H9 (cell line): Measurements from ENCODE around the gene PRKCD. TPM values are rescaled to one million over a fixed set of nuclear protein-coding genes. Genes with fewer than 3 reads are reported as not detected.
A peak's percentile ranks its signal among the peaks of the same experiment; 100 is the strongest.

ENCODE experiments used
- DNase-seq: peaks from one replicate; pipeline ENCODE4 v3.0.0-alpha.2; 2017
- H2AFZ ChIP-seq: one replicate; pipeline ENCODE4 v1.6.1; 2013; ENCODE audit warnings: mild to moderate bottlenecking, low read length, control low read depth, moderate library complexity
- H2AK5ac ChIP-seq: 2 replicates; pipeline ENCODE4 v1.6.1; 2013; ENCODE audit warnings: low read length, control low read depth, mixed read lengths; ENCODE audit not compliant: insufficient read length
- H2BK120ac ChIP-seq: one replicate; pipeline ENCODE4 v1.6.1; 2013; ENCODE audit warnings: low read depth, mild to moderate bottlenecking, low read length, control low read depth, inconsistent platforms; ENCODE audit not compliant: poor library complexity, severe bottlenecking
- H2BK12ac ChIP-seq: 2 replicates; pipeline ENCODE4 v1.6.1; 2013; ENCODE audit warnings: low read length, control low read depth, mixed read lengths, low read depth; ENCODE audit not compliant: insufficient read length
- H2BK15ac ChIP-seq: 2 replicates; pipeline ENCODE4 v1.6.1; 2013; ENCODE audit warnings: low read depth, low read length, control low read depth
- H2BK20ac ChIP-seq: one replicate; pipeline ENCODE4 v1.6.1; 2013; ENCODE audit warnings: low read depth, mild to moderate bottlenecking, low read length, control low read depth, inconsistent platforms; ENCODE audit not compliant: poor library complexity, severe bottlenecking
- H2BK5ac ChIP-seq: 2 replicates; pipeline ENCODE4 v1.6.1; 2013; ENCODE audit warnings: low read length, control low read depth, mixed read lengths; ENCODE audit not compliant: insufficient read length
- H3K14ac ChIP-seq: 2 replicates; pipeline ENCODE4 v1.6.1; 2013; ENCODE audit warnings: low read length, control low read depth; ENCODE audit not compliant: insufficient read depth
- H3K18ac ChIP-seq: 2 replicates; pipeline ENCODE4 v1.6.1; 2013; ENCODE audit warnings: low read depth, mild to moderate bottlenecking, mixed read lengths, low read length, control low read depth; ENCODE audit not compliant: insufficient read length
- H3K23ac ChIP-seq: 2 replicates; pipeline ENCODE4 v1.6.1; 2013; ENCODE audit warnings: low read length, control low read depth, mixed read lengths, low read depth; ENCODE audit not compliant: insufficient read length
- H3K23me2 ChIP-seq: 2 replicates; pipeline ENCODE4 v1.6.1; 2013; ENCODE audit warnings: low read depth, mild to moderate bottlenecking, mixed read lengths, low read length, control low read depth; ENCODE audit not compliant: insufficient read length, poor library complexity, severe bottlenecking
- H3K27ac ChIP-seq: 2 replicates; pipeline ENCODE4 v1.5.1; 2013; ENCODE audit warnings: low read length, control low read depth, mixed read lengths, low read depth; ENCODE audit not compliant: insufficient read length
- H3K27me3 ChIP-seq: 2 replicates; pipeline ENCODE4 v1.6.1; 2013; ENCODE audit warnings: low read length, control low read depth, inconsistent platforms; ENCODE audit not compliant: insufficient read depth
- H3K4ac ChIP-seq: 2 replicates; pipeline ENCODE4 v1.6.1; 2013; ENCODE audit warnings: low read depth, mild to moderate bottlenecking, control low read depth, inconsistent platforms, low read length, moderate library complexity
- H3K4me1 ChIP-seq: 2 replicates; pipeline ENCODE4 v1.6.1; 2013; ENCODE audit warnings: low read length, control low read depth, inconsistent platforms; ENCODE audit not compliant: insufficient read depth
- H3K4me2 ChIP-seq: 2 replicates; pipeline ENCODE4 v1.6.1; 2013; ENCODE audit warnings: low read length, control low read depth, mixed read lengths; ENCODE audit not compliant: insufficient read length, insufficient read depth
- H3K56ac ChIP-seq: 2 replicates; pipeline ENCODE4 v1.6.1; 2013; ENCODE audit warnings: low read depth, mild to moderate bottlenecking, mixed read lengths, low read length, control low read depth; ENCODE audit not compliant: insufficient read length
- H3K79me1 ChIP-seq: 2 replicates; pipeline ENCODE4 v1.6.1; 2013; ENCODE audit warnings: low read depth, mild to moderate bottlenecking, moderate library complexity, low read length, control low read depth, inconsistent platforms; ENCODE audit not compliant: insufficient read depth, poor library complexity, severe bottlenecking
- H3K79me2 ChIP-seq: 2 replicates; pipeline ENCODE4 v1.6.1; 2013; ENCODE audit warnings: low read length, control low read depth, inconsistent platforms; ENCODE audit not compliant: insufficient read depth
- H3K9ac ChIP-seq: 2 replicates; pipeline ENCODE4 v1.6.1; 2013; ENCODE audit warnings: low read length, control low read depth, mixed read lengths; ENCODE audit not compliant: insufficient read length; ENCODE audit errors: extremely low read depth
- H3K9me3 ChIP-seq: one replicate; pipeline ENCODE4 v1.6.1; 2013; ENCODE audit warnings: low read depth, low read length, inconsistent platforms; ENCODE audit not compliant: control insufficient read depth
- H3T11ph ChIP-seq: one replicate; pipeline ENCODE4 v1.6.1; 2013; ENCODE audit warnings: mild to moderate bottlenecking, low read length, control low read depth, inconsistent platforms
- H4K20me1 ChIP-seq: one replicate; pipeline ENCODE4 v1.6.1; 2013; ENCODE audit not compliant: control insufficient read depth, insufficient read length, insufficient read depth
- H4K5ac ChIP-seq: 2 replicates; pipeline ENCODE4 v1.6.1; 2013; ENCODE audit warnings: low read depth, mild to moderate bottlenecking, mixed read lengths, low read length, control low read depth; ENCODE audit not compliant: insufficient read length
- H4K8ac ChIP-seq: replicated peaks from 2 replicates; pipeline ENCODE4 v1.6.1; 2013; ENCODE audit warnings: low read length, control low read depth, mixed read lengths, low read depth; ENCODE audit not compliant: insufficient read length
- H4K91ac ChIP-seq: 2 replicates; pipeline ENCODE4 v1.6.1; 2013; ENCODE audit warnings: low read depth, mild to moderate bottlenecking, moderate library complexity, mixed read lengths, low read length, control low read depth; ENCODE audit not compliant: insufficient read length
- H3K27ac Mint-ChIP-seq, 3 experiments: 2 replicates in 2 of 3; 3 replicates in 1 of 3; pipeline ENCODE4 v1.8.0; 2020 to 2021; ENCODE audit warnings: mixed read lengths in 3 of 3, mild to moderate bottlenecking in 1 of 3, moderate library complexity in 1 of 3
- H3K27me3 Mint-ChIP-seq: 2 replicates; pipeline ENCODE4 v1.8.0; 2021; ENCODE audit warnings: low read depth, mild to moderate bottlenecking, moderate library complexity, mixed read lengths
- H3K36me3 Mint-ChIP-seq, 3 experiments: 2 replicates in 2 of 3; 3 replicates in 1 of 3; pipeline ENCODE4 v1.8.0; 2020 to 2021; ENCODE audit warnings: low read depth in 3 of 3, mixed read lengths in 3 of 3; ENCODE audit not compliant: insufficient read depth in 1 of 3
- H3K4me1 Mint-ChIP-seq, 2 experiments: 2 replicates each; pipeline ENCODE4 v1.8.0; 2020; ENCODE audit warnings: mixed read lengths in 2 of 2
- H3K4me3 Mint-ChIP-seq, 2 experiments: 2 replicates in 1 of 2; 3 replicates in 1 of 2; pipeline ENCODE4 v1.8.0; 2020 to 2021; ENCODE audit warnings: mild to moderate bottlenecking in 2 of 2, mixed read lengths in 2 of 2, moderate library complexity in 1 of 2
- H3K9me3 Mint-ChIP-seq, 2 experiments: 2 replicates in 1 of 2; 3 replicates in 1 of 2; pipeline ENCODE4 v1.8.0; 2020; ENCODE audit warnings: mild to moderate bottlenecking in 2 of 2, mixed read lengths in 2 of 2, moderate library complexity in 1 of 2
- WGBS: extraction: QIAGEN DNeasy Blood & Tissue Kit; methylation state at CpG from one replicate; pipeline ENCODE4 v1.1.7; 2013; ENCODE audit warnings: missing lambda C conversion rate, low lambda C conversion rate, mixed read lengths; ENCODE audit not compliant: insufficient read length; ENCODE audit errors: extremely low coverage; 5-methylcytosine and 5-hydroxymethylcytosine counted together
- total RNA-seq: library from RNA; stranded (reverse); gene quantifications from 2 replicates; pipeline ENCODE4 v1.2.1, GENCODE V29; 2021
- TF ChIP-seq, protein P1 (sequence below): fragments of 200-600 bp; sonication (generic); conservative IDR thresholded peaks from 3 replicates; pipeline ENCODE4 v1.8.0; 2021; ENCODE audit warnings: antibody characterized with exemption, mild to moderate bottlenecking

The PRKCD gene
- total RNA-seq, 1 experiment from 2014 or later, result 23.7 TPM

DNA sequence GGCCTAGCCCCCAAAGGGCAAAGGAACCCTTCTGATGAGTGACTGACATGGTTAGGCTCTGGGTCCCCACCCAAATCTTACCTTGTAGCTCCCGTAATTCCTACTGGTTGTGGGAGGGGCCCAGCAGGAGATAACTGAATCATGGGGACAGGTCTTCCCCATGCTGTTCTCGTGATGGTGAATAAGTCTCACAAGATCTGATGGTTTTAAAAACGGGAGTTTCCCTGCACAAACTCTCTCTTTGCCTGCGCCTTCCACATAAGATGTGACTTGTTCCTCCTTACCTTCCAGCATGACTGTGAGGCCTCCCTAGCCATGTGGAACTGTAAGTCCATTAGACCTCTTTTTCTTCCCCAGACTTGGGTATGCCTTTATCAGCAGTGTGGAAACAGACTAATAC is 77.9 kb downstream of the PRKCD start:
- H2AFZ ChIP-seq, result no peak overlapping the region
- H3K56ac ChIP-seq, result no peak overlapping the region
- Mint-ChIP-seq H3K27ac (peak overlapping the region in 2 of 3 experiments; percentile 76 to 93; a peak in 4 of 7 replicates), H3K9me3 (no peaks in the 10 kb centered on the region), H3K4me1 (peaks cover 17 to 18% of the 10 kb centered on the region in 2 experiments), H3K27me3 (no peaks in the 10 kb centered on the region), H3K4me3 (no peak overlapping the region), H3K36me3 (peaks cover 61 to 84% (median 84%) of the 10 kb centered on the region in 3 experiments)
- no peak overlapping the region for H3K4me2 ChIP-seq
- no peak overlapping the region for H2BK12ac ChIP-seq
- TF ChIP-seq, protein P1, sequence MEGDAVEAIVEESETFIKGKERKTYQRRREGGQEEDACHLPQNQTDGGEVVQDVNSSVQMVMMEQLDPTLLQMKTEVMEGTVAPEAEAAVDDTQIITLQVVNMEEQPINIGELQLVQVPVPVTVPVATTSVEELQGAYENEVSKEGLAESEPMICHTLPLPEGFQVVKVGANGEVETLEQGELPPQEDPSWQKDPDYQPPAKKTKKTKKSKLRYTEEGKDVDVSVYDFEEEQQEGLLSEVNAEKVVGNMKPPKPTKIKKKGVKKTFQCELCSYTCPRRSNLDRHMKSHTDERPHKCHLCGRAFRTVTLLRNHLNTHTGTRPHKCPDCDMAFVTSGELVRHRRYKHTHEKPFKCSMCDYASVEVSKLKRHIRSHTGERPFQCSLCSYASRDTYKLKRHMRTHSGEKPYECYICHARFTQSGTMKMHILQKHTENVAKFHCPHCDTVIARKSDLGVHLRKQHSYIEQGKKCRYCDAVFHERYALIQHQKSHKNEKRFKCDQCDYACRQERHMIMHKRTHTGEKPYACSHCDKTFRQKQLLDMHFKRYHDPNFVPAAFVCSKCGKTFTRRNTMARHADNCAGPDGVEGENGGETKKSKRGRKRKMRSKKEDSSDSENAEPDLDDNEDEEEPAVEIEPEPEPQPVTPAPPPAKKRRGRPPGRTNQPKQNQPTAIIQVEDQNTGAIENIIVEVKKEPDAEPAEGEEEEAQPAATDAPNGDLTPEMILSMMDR, result no peak
- no peaks in the 10 kb centered on the region for H3K9me3 ChIP-seq
- no peak overlapping the region for H4K8ac ChIP-seq
- no peak for DNase-seq
- H4K20me1 ChIP-seq, result no peaks in the 10 kb centered on the region
- no peak overlapping the region for H3K18ac ChIP-seq
- H3K23me2 ChIP-seq, result no peaks in the 10 kb centered on the region
- H3K14ac ChIP-seq, result no peak overlapping the region
- H2BK120ac ChIP-seq, result no peak overlapping the region
- H2AK5ac ChIP-seq, result no peak overlapping the region
- H3K79me2 ChIP-seq, result peaks cover 20% of the 10 kb centered on the region; the same call in 1 of the 2 replicates
- H3K27ac ChIP-seq, result no peak overlapping the region
- no peak overlapping the region for H2BK15ac ChIP-seq
- no peak overlapping the region for H4K91ac ChIP-seq
- no peak overlapping the region for H4K5ac ChIP-seq
- no CpG with 5 or more reads among the region's 4 CpGs for WGBS
- peaks cover 3% of the 10 kb centered on the region; the same call in 1 of the 2 replicates for H3K4me1 ChIP-seq
- no peak overlapping the region for H3K4ac ChIP-seq
- no peak overlapping the region for H3K23ac ChIP-seq
- H3T11ph ChIP-seq, result no peak overlapping the region
- no peak overlapping the region for H2BK5ac ChIP-seq
- peaks cover 25% of the 10 kb centered on the region for H3K79me1 ChIP-seq
- no peak overlapping the region for H2BK20ac ChIP-seq
- H3K27me3 ChIP-seq, result no peaks in the 10 kb centered on the region
- no peak overlapping the region for H3K9ac ChIP-seq
